GM19455 (cell line): ENCODE measurements around the gene DOLPP1.
"Not testable (repeated sequence)": the region's sequence is repeated elsewhere in the genome, so short reads cannot be mapped to it uniquely, and the experiment has no call there.

Source experiments
- ATAC-seq: cut with Tn5 transposase; IDR thresholded peaks from one replicate; pipeline ENCODE4 v1.9.1; 2021; ENCODE audit not compliant: unreplicated experiment

DOLPP1 gene

GRCh38 chr9:129109952-129110739 lies 29.2 kb downstream of the DOLPP1 start:
- peak; percentile 8 for ATAC-seq

DNA sequence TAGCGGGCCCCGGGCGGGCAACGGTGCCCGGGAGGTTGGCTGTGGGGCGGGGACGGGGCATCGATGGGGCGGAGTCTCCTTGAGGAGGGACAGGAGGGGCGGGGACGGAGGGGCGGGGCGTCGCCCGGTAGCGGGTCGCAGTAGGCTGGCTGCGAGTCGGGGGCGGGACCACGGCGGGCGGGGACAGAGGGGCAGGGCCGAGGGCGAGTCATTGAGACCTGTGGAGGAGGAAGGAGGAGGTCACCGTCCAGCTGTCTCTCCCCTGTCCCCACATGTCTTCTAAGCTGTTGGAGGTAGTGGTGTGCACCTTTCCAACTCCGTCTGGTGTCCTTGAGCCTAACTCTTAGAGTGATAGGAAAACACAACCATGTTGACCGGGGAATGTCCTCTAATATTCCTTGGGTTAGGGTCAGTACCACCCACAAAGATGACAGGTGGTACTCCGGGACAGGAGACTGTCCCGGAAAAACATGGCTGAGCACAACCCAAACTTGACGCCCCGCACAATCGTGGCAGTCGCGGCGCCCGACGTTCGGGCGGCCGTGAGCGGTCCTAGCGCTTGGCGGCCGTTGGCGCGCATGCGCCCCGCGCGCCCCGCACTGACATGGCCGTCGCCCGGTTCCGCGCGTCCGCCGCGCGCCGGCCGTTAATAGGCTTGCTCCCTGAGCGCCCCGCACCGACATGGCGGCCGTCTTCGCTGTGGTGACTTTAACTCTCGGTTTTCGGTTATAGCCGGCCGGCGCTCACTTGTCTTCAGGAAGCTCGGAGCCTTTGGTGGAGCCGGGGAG lies 30.0 kb downstream of the DOLPP1 start, which contains the start of the genes CRAT and PTPA:
TSS of gene CRAT (minus strand) at position 54 of the 788 bp plus-strand sequence. CDS start 284 bp downstream, outside the sequence.
TSS of gene PTPA (plus strand) at position 676 of the 788 bp plus-strand sequence. CDS start 186 bp downstream, outside the sequence.
- peak; percentile 72 for ATAC-seq

- ATAC-seq = no peak
Observed at GRCh38 chr9:129111528-129112151, 30.7 kb downstream of the DOLPP1 start.

DNA sequence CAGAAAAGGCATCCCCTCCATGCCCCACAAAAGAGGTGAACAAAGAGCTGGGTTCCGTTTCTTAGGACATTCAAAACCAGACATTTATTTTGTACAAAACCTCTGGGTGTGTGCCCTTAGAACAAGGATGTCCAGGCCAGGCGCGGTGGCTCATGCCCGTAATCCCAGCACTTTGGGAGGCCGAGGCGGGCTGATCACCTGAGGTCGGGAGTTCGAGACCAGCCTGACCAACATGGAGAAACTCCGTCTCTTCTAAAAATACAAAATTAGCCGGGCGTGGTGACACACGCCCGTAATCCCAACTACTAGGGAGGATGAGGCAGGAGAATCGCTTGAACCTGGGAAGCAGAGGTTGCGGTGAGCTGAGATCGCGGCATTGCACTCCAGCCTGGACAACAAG lies 31.6 kb downstream of the DOLPP1 start:
- ATAC-seq = not testable (repeated sequence)

DNA sequence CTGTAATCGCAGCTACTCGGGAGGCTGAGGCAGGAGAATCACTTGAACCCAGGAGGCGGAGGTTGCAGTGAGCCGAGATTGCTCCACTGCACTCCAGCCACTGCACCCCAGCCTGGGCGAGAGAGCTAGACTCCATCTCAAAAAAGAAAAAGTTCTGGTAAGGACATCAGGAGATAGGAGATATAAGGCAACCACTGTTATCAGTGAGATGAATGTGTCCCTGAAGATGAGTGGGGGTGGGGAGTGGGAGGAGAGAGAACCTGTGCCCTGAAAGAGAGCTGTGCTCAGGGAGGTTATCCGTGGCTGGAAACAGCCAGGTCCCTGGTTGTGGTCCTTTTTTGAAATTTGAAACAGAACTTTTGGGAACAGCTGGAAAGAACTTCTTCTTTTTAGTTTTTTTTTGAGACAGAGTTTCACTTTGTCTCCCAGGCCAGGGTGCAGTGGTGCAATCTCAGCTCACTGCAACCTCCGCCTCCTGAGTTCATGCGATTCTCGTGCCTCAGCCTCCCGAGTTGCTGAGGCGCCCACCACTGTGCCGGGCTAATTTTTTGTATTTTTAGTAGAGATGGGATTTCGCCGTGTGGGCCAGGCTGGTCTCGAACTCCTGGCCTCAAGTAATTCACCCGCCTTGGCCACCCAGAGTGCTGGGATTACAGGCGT lies 32.9 kb downstream of the DOLPP1 start:
- ATAC-seq = no peak

- no peak for ATAC-seq
Observed at GRCh38 chr9:129118799-129119198, 37.9 kb downstream of the DOLPP1 start.

DNA sequence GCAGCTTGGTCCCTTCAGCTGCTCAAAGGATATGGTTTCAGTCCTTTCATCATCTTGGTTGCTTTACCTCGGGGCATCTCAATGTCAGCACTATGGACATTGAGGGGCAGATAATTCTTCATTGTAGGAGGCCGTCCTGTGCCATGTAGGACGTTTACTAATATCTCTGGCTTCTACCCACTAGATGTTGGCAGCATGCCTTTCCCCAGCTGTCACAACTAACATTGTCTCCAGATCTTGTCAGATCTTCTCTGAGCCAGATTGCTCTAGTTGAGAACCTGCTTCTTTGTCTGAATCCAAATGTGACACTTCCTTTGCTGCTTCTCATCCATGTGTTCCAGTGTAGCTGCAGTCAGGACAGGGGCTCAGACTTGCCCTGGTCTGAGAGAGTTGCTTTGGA lies 40.6 kb downstream of the DOLPP1 start:
- ATAC-seq = no peak

DNA sequence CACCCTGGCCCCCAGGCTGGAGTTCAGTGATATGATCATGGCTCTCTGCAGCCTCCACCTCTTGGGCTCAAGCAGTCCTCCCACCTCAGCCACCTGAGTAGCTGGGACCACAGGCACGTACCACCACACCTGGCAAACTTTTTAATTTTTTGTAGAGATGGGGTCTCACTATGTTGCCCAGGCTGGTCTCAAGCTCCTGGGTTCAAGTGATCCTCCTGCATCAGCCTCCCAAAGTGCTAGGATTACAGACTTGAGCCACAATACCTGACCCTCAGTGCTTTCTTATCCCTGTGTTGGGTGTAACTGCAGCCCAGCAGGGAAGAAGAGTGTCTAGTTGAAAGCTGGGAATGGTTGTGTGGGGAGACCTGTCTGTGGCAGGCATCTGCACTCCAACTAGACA lies 41.2 kb downstream of the DOLPP1 start:
- ATAC-seq = no peak

DNA sequence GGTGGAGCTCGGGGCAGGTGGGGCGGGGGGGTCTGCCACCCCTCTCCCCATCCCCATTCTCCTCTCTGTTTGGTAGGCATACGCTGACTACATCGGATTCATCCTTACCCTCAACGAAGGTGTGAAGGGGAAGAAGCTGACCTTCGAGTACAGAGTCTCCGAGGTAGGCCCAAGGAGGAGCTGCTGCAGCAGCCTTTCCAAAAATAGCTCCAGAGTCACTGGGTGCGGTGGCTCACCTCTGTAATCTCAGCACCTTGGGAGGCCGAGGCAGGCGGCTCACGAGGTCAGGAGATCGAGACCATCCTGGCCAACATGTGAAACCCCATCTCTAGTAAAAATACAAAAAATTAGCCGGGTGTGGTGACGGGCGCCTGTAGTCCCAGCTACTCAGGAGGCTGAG lies 42.1 kb downstream of the DOLPP1 start:
- ATAC-seq = not testable (repeated sequence)

DNA sequence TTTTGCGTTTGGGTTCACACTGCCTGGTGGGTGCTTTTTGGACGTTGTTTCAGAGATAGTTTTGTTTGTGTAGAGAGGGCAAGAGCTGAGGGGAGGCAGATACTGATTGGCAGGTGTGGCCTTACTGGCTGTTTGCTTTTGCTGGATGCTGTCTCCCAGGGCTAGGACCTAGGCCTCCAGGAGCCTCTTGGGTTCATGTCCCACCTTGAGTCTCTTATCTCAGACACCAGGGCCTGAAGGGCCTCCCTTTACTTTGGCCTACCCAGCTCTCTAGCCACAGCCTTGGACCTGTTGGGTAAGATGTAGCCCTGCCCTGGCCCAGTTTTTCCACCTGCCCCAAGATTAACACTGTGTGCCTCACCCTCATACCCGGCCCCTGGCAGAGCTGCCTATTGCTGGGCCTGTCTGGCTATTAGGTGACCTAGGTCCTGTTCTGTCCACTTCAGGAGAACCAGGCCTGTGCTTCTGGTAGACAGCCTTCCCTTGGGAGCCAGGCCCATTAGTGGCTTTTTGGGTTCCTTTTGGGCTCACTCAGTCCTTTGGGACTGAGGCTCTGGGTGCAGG lies 43.7 kb downstream of the DOLPP1 start:
- ATAC-seq = no peak

GRCh38 chr9:129125478-129125877 lies 44.6 kb downstream of the DOLPP1 start:
- no peak for ATAC-seq

DNA sequence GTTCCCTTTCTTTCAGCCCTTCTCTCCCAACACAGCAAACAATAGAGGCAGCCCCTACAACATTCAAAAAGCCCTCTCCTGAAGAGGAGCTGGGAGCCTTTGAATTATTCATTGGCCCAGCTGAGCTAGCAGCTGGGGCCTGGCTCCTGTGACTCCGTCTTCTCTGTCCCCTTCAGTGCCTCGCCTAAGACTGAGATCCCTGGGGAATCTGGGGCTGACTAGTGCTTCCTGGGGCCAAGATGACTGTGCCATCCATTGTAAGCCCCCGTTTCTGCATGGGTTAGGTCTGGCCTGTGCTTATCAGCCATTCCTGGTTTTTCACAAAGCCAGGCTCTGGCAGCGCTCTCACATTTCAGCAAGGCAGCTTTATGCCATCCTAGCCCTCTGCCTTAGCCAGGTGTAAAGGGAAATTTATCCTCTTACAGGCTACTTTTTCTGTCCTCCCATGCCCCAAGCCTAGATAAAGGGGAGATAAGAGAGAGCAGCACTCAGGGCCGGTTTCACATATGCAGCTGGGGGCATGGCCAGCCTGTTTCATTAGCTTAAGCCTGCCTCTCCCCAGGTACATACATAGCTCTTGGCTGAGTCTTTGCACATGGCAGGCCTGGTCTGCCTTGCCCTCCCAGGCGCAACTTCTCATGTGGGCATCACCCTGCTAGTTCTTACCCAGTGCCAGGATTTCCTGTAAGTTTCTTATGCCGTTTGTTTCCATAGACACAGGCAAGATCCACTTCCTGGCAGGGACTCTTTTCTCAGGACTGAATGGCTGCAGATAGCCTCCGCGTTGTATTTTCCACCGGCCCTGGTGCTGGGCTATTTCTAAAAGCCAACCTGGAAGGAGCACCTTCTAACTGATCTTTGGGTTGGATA lies 46.1 kb downstream of the DOLPP1 start:
- no peak for ATAC-seq

- no peak for ATAC-seq
Observed at GRCh38 chr9:129128689-129129088, 47.8 kb downstream of the DOLPP1 start.

DNA sequence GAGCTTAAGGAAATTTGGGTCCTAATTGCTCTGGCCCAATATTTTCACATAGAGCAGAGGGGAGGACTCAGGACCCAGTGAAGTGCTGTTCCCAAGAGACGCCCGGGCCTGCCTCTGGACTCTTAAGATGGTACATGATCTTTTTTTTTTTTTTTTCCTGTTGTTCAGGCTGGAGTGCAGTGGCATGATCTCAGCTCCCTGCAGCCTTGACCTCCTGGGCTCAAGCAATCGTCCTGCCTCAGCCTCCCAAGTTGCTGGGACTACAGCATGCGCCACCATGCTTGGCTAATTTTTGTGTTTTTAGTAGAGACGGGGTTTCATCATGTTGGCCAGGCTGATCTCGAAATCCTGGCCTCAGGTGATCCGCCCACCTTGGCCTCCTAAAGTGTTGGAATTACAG lies 49.4 kb downstream of the DOLPP1 start:
- ATAC-seq = not testable (repeated sequence)

DNA sequence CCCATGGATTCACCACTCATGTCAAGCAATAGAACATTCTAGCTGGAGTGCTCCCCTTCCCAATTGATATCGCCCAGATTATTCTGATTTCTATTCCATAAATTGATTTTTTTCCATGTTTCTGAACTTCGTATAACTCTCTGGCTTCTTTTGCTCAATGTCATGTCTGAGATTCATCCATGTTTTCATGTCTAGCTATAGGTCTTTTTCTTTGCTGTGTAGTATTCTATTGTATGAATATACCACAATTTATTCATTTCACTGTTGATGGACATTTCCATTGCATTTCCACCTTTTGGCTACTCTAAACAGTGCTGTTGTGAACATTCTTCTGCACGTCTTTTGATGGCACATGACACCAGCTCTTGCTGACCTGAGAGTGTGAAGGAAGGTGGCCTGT lies 49.9 kb downstream of the DOLPP1 start:
- ATAC-seq = no peak

DNA sequence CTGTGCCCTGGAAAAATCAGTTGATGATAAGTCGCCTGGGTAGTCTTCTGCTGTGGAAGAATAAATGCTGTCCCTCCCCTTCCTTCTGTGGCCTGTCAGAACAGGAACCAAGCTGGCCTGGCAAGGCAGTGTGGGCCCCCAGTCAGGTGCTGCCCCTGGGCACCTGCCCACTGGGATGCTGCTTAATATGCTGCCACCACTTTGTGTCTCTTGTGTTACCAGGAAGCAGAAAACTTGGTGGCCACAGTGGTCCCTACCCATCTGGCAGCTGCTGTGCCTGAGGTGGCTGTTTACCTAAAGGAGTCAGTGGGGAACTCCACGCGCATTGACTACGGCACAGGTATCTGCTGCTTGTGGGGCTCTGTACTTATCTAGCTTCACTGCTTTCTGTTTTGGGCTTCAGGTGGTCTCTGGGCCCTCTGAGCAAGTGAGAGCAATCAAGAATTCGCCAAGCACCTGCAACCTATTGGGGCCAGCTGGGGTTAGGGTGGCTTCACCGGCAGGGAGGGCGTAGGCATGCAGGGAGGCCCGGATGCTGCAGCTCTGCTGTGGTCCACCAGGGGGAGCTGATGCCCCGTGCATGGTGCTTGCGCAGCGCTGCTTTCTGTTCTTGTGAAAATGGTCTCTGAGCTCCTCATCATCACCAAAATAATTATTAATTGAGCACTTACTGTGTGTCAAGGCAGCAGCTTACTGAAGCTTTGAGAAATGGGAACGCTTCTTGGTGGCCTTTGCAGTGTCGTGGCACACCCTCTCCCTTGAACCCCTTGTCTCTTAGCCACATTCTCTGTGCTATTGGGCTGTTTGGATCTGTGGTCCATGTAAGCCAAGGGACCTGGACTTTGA lies 50.6 kb downstream of the DOLPP1 start:
- ATAC-seq = no peak

GRCh38 chr9:129133082-129133481 lies 52.2 kb downstream of the DOLPP1 start:
- no peak for ATAC-seq

- no peak for ATAC-seq
Observed at GRCh38 chr9:129135476-129135875, 54.6 kb downstream of the DOLPP1 start.
